Neural cell (in vitro differentiated cells): ENCODE measurements around the gene PCDH15. TPM values are rescaled to one million over a fixed set of nuclear protein-coding genes. Genes with fewer than 3 reads are reported as not detected.

Source experiments
- H2AFZ ChIP-seq: fragments of 200-600, 300-800 bp; sonication (generic), shearing (Covaris generic); 2 replicates; pipeline ENCODE4 v1.6.0; 2014; ENCODE audit warnings: low read depth, mild to moderate bottlenecking, antibody characterized with exemption, low read length, moderate library complexity
- H3F3A ChIP-seq: fragments of 200-600 bp; shearing (Covaris generic); 2 replicates; pipeline ENCODE4 v1.6.1; 2016; ENCODE audit warnings: mild to moderate bottlenecking, moderate library complexity, mixed read lengths, antibody characterized with exemption, low read length; ENCODE audit not compliant: insufficient read depth, poor library complexity, severe bottlenecking
- H3K27ac ChIP-seq: fragments of 200-600, 300-800 bp; sonication (generic), shearing (Covaris generic); 2 replicates; pipeline ENCODE4 v1.5.1; 2014; ENCODE audit warnings: mild to moderate bottlenecking, low read length, moderate library complexity
- H3K27me3 ChIP-seq: fragments of 300-800, 200-600 bp; sonication (generic), shearing (Covaris generic); 2 replicates; pipeline ENCODE4 v1.6.0; 2014; ENCODE audit warnings: mild to moderate bottlenecking, low read depth, low read length, moderate library complexity; ENCODE audit not compliant: insufficient read depth
- H3K36me3 ChIP-seq: fragments of 300-800, 200-600 bp; sonication (generic), shearing (Covaris generic); 2 replicates; pipeline ENCODE4 v1.5.1; 2014; ENCODE audit warnings: mild to moderate bottlenecking, antibody characterized with exemption, low read length, moderate library complexity; ENCODE audit not compliant: insufficient read depth
- H3K4me2 ChIP-seq: fragments of 300-800, 200-600 bp; sonication (generic), shearing (Covaris generic); 2 replicates; pipeline ENCODE4 v1.6.0; 2014; ENCODE audit warnings: mild to moderate bottlenecking, low read length
- H3K4me3 ChIP-seq: fragments of 300-800, 200-600 bp; sonication (generic), shearing (Covaris generic); 2 replicates; pipeline ENCODE4 v1.5.1; 2014; ENCODE audit warnings: mild to moderate bottlenecking, low read length, moderate library complexity
- H3K79me2 ChIP-seq: fragments of 200-600 bp; shearing (Covaris generic); replicated peaks from 2 replicates; pipeline ENCODE4 v1.6.0; 2014; ENCODE audit warnings: mild to moderate bottlenecking, low read length, moderate library complexity; ENCODE audit not compliant: insufficient read depth
- H3K9ac ChIP-seq: fragments of 300-800, 200-600 bp; sonication (generic), shearing (Covaris generic); 2 replicates; pipeline ENCODE4 v1.6.1; 2016; ENCODE audit warnings: mild to moderate bottlenecking, low read length, mixed read lengths
- H3K9me2 ChIP-seq: fragments of 200-600 bp; shearing (Covaris generic); 2 replicates; pipeline ENCODE4 v1.6.1; 2016; ENCODE audit warnings: mild to moderate bottlenecking, low read length, mixed read lengths; ENCODE audit not compliant: insufficient read depth
- H3K9me3 ChIP-seq: fragments of 200-600, 300-800 bp; sonication (generic), shearing (Covaris generic); 2 replicates; pipeline ENCODE4 v1.6.1; 2016; ENCODE audit warnings: mild to moderate bottlenecking, mixed run types, low read length, moderate library complexity, mixed read lengths
- H4K20me1 ChIP-seq: fragments of 200-600 bp; shearing (Covaris generic); 2 replicates; pipeline ENCODE4 v1.6.1; 2016; ENCODE audit warnings: mild to moderate bottlenecking, mixed run types; ENCODE audit not compliant: insufficient read depth
- EP300 ChIP-seq: fragments of 450-650 bp; conservative IDR thresholded peaks from 2 replicates; pipeline ENCODE4 v1.6.1; 2014; ENCODE audit warnings: antibody characterized with exemption, mild to moderate bottlenecking, moderate library complexity; ENCODE audit not compliant: poor library complexity, severe bottlenecking
- EZH2 ChIP-seq: fragments of 200-600, 300-800 bp; shearing (Covaris generic), sonication (generic); IDR thresholded peaks from 2 replicates; pipeline ENCODE4 v1.6.1; 2014; ENCODE audit warnings: antibody characterized with exemption, low read length, borderline replicate concordance, mild to moderate bottlenecking; ENCODE audit not compliant: insufficient read depth, poor library complexity, severe bottlenecking
- MXI1 ChIP-seq: fragments of 450-650 bp; conservative IDR thresholded peaks from 2 replicates; pipeline ENCODE4 v1.6.1; 2014; ENCODE audit warnings: antibody characterized with exemption, mild to moderate bottlenecking; ENCODE audit not compliant: poor library complexity, severe bottlenecking
- POLR2AphosphoS5 ChIP-seq: IDR thresholded peaks from 2 replicates; pipeline ENCODE4 v1.6.1; 2012
- RAD21 ChIP-seq: fragments of 450-650 bp; conservative IDR thresholded peaks from 2 replicates; pipeline ENCODE4 v1.6.1; 2014; ENCODE audit warnings: antibody characterized with exemption, mild to moderate bottlenecking, moderate library complexity
- SMC3 ChIP-seq: fragments of 450-650 bp; conservative IDR thresholded peaks from 2 replicates; pipeline ENCODE4 v1.6.1; 2014; ENCODE audit warnings: antibody characterized with exemption, mild to moderate bottlenecking, moderate library complexity; ENCODE audit not compliant: poor library complexity
- TAF1 ChIP-seq: IDR thresholded peaks from 2 replicates; pipeline ENCODE4 v1.6.1; 2012; ENCODE audit warnings: low read depth
- polyA plus RNA-seq: library from polyadenylated mRNA; depleted of rRNA; stranded (reverse); fragments of >200 nt; gene quantifications from 2 replicates; pipeline ENCODE4 v1.2.3, GENCODE V29; 2014
- TF ChIP-seq, protein P1 (sequence below): IDR thresholded peaks from 2 replicates; pipeline ENCODE4 v1.6.1; 2012; ENCODE audit warnings: borderline replicate concordance
- TF ChIP-seq, protein P2 (sequence below): fragments of 450-650 bp; IDR thresholded peaks from 2 replicates; pipeline ENCODE4 v1.5.1; 2014; ENCODE audit warnings: antibody characterized with exemption, mild to moderate bottlenecking, moderate library complexity; ENCODE audit not compliant: poor library complexity, severe bottlenecking

The PCDH15 gene
- polyA plus RNA-seq, 1 donor from 2014 or later, result 1.2 TPM

DNA sequence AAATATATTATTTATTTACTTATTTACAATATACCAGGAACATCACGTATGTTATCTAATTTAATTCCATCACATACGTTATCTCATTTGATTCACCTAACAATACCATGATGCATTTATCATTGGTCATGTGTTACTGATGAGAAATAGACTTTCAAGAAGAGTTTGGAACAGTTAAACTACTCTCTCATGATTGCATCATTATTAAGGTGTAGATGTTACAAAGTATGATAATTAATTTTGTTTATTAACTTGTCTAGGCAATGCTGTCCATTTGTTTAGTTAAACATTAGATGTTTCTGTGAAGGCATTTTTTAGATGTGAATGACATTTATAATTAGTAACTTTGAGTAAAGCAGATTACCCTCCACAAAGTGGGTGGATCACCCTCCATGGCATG, 32.0 kb upstream of the PCDH15 start:
- no peaks in the 10 kb centered on the region for H3K36me3 ChIP-seq
- no peaks in the 10 kb centered on the region for H3K79me2 ChIP-seq
- no peaks in the 10 kb centered on the region for H3K9me3 ChIP-seq
- H2AFZ ChIP-seq, result no peak overlapping the region
- TF ChIP-seq POLR2AphosphoS5 (no peak), EZH2 (no peak), RAD21 (no peak), EP300 (no peak), TAF1 (no peak), SMC3 (no peak), MXI1 (no peak)
- TF ChIP-seq, protein P1, sequence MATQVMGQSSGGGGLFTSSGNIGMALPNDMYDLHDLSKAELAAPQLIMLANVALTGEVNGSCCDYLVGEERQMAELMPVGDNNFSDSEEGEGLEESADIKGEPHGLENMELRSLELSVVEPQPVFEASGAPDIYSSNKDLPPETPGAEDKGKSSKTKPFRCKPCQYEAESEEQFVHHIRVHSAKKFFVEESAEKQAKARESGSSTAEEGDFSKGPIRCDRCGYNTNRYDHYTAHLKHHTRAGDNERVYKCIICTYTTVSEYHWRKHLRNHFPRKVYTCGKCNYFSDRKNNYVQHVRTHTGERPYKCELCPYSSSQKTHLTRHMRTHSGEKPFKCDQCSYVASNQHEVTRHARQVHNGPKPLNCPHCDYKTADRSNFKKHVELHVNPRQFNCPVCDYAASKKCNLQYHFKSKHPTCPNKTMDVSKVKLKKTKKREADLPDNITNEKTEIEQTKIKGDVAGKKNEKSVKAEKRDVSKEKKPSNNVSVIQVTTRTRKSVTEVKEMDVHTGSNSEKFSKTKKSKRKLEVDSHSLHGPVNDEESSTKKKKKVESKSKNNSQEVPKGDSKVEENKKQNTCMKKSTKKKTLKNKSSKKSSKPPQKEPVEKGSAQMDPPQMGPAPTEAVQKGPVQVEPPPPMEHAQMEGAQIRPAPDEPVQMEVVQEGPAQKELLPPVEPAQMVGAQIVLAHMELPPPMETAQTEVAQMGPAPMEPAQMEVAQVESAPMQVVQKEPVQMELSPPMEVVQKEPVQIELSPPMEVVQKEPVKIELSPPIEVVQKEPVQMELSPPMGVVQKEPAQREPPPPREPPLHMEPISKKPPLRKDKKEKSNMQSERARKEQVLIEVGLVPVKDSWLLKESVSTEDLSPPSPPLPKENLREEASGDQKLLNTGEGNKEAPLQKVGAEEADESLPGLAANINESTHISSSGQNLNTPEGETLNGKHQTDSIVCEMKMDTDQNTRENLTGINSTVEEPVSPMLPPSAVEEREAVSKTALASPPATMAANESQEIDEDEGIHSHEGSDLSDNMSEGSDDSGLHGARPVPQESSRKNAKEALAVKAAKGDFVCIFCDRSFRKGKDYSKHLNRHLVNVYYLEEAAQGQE, result no peak
- TF ChIP-seq, protein P2, sequence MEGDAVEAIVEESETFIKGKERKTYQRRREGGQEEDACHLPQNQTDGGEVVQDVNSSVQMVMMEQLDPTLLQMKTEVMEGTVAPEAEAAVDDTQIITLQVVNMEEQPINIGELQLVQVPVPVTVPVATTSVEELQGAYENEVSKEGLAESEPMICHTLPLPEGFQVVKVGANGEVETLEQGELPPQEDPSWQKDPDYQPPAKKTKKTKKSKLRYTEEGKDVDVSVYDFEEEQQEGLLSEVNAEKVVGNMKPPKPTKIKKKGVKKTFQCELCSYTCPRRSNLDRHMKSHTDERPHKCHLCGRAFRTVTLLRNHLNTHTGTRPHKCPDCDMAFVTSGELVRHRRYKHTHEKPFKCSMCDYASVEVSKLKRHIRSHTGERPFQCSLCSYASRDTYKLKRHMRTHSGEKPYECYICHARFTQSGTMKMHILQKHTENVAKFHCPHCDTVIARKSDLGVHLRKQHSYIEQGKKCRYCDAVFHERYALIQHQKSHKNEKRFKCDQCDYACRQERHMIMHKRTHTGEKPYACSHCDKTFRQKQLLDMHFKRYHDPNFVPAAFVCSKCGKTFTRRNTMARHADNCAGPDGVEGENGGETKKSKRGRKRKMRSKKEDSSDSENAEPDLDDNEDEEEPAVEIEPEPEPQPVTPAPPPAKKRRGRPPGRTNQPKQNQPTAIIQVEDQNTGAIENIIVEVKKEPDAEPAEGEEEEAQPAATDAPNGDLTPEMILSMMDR, result no peak
- H4K20me1 ChIP-seq, result no peaks in the 10 kb centered on the region
- no peak overlapping the region for H3K4me2 ChIP-seq
- H3K27me3 ChIP-seq, result no peaks in the 10 kb centered on the region
- H3K9ac ChIP-seq, result no peak overlapping the region
- no peak overlapping the region for H3K27ac ChIP-seq
- no peaks in the 10 kb centered on the region for H3F3A ChIP-seq
- H3K9me2 ChIP-seq, result no peaks in the 10 kb centered on the region
- no peak overlapping the region for H3K4me3 ChIP-seq

DNA sequence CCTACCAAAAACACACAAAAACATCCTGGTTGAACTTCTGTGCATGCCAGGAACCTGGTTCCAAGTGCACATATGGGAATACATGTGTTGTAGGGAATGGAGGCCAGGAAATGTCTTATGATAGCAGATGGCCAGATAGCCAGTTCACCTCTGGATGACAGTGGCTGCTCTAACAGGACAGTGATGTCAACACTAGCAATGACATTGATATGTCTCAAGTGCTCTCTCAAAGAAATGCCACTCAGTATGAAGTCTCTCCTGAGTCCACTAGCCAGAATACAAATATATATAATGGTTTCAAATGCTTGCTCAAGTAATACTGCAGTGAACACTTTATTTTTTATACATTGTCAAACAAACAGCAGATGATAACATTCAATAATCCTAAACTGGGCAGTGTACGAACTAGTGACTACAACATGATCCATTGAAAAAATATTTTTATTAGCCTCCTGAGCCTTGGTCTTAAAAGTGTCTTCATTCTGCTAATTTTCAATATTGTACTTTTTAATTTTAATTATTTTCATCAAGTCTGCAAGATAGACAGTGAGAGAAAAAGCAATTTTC, 26.0 kb upstream of the PCDH15 start:
- no peak overlapping the region for H3K4me2 ChIP-seq
- H3K9ac ChIP-seq, result no peak overlapping the region
- H2AFZ ChIP-seq, result no peak overlapping the region
- H3K36me3 ChIP-seq, result no peaks in the 10 kb centered on the region
- no peaks in the 10 kb centered on the region for H3K9me3 ChIP-seq
- no peaks in the 10 kb centered on the region for H3K27me3 ChIP-seq
- no peaks in the 10 kb centered on the region for H4K20me1 ChIP-seq
- H3F3A ChIP-seq, result no peaks in the 10 kb centered on the region
- TF ChIP-seq POLR2AphosphoS5 (no peak), SMC3 (no peak), MXI1 (no peak), EP300 (no peak), RAD21 (no peak), EZH2 (no peak), TAF1 (no peak)
- TF ChIP-seq, protein P1, result no peak
- TF ChIP-seq, protein P2, result no peak
- H3K4me3 ChIP-seq, result no peak overlapping the region
- no peaks in the 10 kb centered on the region for H3K9me2 ChIP-seq
- H3K79me2 ChIP-seq, result no peaks in the 10 kb centered on the region
- H3K27ac ChIP-seq, result no peak overlapping the region
